GM12873 (cell line): ENCODE results near the gene IKZF5.

Experiments
- TF ChIP-seq, protein P1 (sequence below): IDR thresholded peaks from 2 replicates; pipeline ENCODE4 v1.5.1; 2012; ENCODE audit warnings: low read depth, mild to moderate bottlenecking, moderate library complexity, low read length, control low read depth; ENCODE audit not compliant: insufficient read depth; ENCODE audit errors: missing control alignments

Gene IKZF5

DNA sequence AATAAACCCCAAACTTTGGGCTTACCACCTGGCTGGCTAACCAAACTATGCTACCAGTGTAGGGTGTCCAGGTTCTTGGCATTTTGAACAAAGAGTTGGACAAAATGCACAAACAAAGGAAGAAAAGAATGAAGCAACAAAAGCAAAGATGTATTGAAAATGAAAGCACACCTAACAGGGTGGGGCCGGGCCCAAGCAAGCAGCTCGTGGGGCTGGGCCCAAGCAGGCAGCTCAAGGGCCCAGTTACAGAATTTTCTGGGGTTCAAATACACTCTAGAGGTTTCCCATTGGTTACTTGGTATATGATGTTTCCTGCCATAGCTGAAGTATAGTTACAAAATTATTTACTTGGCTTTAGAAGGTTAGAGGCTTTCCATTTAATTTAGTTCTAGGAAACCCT is 15.9 kb upstream of the IKZF5 start:
- TF ChIP-seq, protein P1, sequence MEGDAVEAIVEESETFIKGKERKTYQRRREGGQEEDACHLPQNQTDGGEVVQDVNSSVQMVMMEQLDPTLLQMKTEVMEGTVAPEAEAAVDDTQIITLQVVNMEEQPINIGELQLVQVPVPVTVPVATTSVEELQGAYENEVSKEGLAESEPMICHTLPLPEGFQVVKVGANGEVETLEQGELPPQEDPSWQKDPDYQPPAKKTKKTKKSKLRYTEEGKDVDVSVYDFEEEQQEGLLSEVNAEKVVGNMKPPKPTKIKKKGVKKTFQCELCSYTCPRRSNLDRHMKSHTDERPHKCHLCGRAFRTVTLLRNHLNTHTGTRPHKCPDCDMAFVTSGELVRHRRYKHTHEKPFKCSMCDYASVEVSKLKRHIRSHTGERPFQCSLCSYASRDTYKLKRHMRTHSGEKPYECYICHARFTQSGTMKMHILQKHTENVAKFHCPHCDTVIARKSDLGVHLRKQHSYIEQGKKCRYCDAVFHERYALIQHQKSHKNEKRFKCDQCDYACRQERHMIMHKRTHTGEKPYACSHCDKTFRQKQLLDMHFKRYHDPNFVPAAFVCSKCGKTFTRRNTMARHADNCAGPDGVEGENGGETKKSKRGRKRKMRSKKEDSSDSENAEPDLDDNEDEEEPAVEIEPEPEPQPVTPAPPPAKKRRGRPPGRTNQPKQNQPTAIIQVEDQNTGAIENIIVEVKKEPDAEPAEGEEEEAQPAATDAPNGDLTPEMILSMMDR = no peak

GRCh38 chr10:123021517-123021916 is 12.9 kb upstream of the IKZF5 start:
- TF ChIP-seq, protein P1 = peak; percentile 43

- TF ChIP-seq, protein P1 = no peak
These were observed 11.5 kb upstream of the IKZF5 start for GRCh38 chr10:123019941-123020703.

DNA sequence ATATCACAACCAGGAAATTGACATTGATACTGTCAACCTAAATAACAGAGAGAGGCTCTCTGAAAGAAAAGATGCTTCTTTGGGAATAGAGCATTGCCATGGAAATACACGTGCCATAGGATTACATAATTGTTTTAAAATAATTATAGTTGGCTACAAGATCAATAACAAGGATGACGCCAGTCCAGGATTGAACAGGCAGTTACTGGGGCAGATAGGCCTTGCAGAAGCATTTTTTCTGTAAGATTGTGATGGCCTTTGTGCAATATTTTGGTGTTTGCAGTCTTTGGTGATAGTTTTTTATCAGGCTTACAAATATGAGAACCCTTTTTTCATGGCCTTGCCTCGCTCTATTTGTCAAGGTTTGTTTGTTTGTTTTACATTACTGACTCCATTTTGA is 10.7 kb upstream of the IKZF5 start:
- TF ChIP-seq, protein P1 = no peak

- TF ChIP-seq, protein P1 = no peak
These were observed 9.9 kb upstream of the IKZF5 start for GRCh38 chr10:123018531-123018930.

GRCh38 chr10:123017421-123018165 is 9.0 kb upstream of the IKZF5 start:
- TF ChIP-seq, protein P1 = no peak

DNA sequence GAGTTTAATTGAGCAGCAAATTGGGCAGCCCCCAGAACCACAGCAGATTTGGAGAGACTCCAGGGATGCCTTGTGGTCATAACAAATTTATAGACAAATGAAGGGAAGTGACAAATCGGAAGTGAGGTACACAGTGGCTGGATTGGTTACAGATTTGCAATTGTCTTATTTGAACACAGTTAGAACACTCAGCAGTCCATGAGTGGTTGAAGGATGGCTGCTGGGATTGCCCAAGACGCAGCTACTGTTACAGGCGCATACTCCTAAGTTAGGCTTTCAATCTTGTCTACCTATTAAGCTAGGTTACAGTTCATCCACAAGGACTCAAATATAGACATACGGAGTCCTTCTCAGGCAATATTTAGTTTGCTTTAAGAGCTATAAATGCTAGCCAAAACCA is 7.6 kb upstream of the IKZF5 start:
- TF ChIP-seq, protein P1 = no peak
